HG03108 (cell line): ENCODE results near the gene H2BW2.
"Not testable (repeated sequence)": the region's sequence is repeated elsewhere in the genome, so short reads cannot be mapped to it uniquely, and the experiment has no call there.

ENCODE experiments used
- ATAC-seq: cut with Tn5 transposase; IDR thresholded peaks from one replicate; pipeline ENCODE4 v1.9.1; 2021; ENCODE audit warnings: moderate library complexity; ENCODE audit not compliant: unreplicated experiment

Gene H2BW2

DNA sequence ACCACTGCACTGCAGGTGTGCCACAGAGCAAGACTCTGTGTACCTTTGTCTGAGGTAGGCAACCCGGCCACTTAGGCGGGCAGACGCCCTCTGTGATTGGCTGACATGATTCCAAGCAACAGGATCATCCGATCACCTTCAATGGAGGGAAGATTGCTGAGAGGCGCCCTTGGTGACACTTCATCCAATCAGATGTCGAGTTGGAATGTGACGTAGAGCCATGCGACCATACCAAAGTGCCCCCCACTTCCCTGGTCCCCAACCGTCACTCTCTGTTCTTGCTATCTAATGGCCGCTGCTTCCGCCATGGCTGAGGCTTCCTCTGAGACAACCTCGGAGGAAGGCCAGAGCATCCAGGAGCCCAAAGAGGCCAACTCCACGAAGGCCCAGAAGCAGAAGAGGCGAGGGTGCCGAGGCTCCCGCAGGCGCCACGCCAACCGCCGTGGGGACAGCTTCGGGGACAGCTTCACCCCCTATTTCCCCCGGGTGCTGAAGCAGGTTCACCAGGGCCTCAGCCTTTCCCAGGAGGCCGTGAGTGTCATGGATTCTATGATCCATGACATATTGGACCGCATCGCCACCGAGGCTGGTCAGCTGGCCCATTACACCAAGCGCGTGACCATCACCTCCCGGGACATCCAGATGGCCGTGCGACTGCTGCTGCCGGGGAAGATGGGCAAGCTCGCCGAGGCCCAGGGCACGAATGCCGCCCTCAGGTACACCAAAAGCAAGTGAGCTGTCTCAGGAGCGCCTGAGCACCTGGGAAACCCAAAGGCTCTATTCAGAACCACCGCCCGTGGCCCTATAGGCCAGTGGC, at the start of gene H2BW2:
TSS of gene H2BW2 (plus strand) at position 268 of the 817 bp plus-strand sequence. CDS start at position 307, 39 bp downstream.
- no peak for ATAC-seq

DNA sequence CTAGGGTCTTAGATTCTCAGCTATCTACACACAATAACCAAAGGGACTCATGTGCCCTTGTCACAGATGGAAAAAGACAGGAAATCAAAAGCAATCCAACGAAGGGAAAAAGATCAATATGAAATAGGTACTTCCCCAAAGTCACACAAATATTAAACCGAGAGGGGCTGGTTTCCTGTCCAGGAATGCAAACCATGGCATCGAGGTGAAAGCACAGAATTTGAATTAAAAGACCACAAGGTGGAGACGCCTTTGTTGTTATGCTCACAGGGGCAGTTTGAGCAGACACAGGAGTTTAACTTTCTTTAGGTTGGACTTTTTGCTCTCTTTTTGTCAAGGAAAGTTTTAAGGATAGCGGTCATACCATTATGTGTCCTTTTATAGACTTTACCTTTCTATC, 40.5 kb upstream of the H2BW2 start:
- peak; percentile 86 for ATAC-seq

DNA sequence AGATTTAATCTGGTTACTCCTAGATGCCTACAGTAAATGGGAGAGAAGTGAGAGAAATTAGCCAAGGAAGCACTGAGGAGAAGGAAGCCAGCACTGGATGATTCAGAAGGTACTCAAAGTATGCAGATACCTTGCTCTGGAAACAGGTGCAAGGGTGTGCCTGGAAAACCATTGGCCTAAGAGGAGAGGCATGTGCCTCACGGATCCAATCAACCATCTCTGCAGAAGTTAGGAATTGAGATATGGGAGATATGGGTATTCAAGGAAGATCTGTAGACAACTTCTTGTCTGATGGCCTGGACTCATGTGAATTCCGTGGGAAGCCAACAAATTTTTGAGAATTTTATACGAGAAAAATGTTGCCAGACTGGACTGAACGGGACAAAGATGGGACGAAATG, 30.9 kb upstream of the H2BW2 start:
- ATAC-seq = no peak

DNA sequence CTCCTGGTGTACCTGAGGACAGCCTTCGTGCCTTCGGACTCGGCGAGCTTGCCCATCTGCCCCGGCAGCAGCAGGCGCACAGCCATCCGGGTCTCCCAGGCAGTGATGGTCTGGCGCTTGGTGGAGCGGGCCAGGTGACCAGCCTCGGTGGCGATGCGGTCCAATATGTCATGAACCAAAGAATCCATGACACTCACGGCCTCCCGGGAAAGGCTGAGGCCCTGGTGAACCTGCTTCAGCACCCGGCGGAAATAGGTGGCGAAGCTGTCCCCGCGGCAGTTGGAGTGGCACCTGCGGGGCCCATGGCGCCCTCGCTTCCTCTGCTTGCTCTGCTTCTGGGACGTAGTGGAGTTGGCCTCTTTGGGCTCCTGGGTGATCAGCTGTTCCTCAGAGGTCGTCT, 26.6 kb upstream of the H2BW2 start:
- ATAC-seq = no peak

DNA sequence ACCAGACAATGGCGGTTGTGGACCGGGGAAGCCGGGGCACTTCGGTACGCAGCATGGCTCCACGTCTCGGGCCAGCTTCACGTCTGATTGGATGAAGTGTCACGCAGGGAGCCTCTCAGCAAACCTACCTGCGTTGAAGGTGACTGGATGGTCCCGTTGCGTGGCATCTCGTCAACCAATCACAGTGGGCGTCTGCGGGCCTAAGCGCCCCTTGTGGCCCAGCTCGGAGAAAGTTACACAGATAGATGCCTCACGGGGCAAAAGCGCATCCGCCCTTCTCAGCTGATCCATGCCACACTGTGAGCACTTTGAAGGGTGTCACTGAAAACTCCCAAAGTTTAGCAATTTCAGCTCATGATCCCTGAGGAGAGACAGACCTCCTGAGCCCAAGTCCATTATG, 26.1 kb upstream of the H2BW2 start, which contains the start of gene H2BW1:
TSS of gene H2BW1 (minus strand) at position 103 of the 400 bp plus-strand sequence. CDS start 132 bp downstream, outside the sequence.
- ATAC-seq = no peak

DNA sequence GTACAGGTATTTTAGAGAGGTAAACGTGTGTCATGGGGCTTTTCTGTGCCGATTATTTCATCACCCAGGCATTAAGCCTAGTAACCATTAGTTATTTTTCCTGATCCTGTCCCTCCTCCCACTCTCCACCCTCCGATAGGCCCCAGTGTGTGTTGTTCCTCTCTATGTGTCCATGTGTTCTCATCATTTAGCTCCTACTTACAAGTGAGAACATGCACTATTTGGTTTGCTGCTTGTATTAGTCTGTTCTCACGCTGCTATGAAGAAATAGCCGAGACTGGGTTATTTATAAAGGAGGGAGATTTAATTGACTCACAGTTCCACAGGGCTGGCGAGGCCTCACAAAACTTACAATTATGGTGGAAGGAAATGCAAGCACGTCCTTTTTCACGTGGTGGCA, 24.2 kb upstream of the H2BW2 start:
- ATAC-seq = not testable (repeated sequence)

DNA sequence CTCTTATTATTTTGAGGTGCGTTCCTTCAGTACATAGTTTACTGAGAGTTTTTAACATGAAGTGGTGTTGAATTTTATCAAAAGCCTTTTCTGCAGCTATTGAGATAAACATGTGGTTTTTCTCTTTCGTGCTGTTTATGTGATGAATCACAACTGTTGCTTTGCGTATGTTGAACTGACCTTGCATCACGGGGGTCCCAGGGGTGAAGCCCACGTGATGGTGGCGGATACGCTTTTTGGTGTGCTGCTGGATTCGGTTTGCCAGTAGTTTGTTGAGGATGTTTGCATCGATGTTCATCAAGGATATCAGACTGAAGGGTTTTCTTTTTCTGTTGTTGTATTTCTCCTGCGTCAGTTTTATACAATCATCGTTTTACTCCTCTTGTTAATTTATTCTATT, 21.6 kb upstream of the H2BW2 start:
- ATAC-seq = no peak

DNA sequence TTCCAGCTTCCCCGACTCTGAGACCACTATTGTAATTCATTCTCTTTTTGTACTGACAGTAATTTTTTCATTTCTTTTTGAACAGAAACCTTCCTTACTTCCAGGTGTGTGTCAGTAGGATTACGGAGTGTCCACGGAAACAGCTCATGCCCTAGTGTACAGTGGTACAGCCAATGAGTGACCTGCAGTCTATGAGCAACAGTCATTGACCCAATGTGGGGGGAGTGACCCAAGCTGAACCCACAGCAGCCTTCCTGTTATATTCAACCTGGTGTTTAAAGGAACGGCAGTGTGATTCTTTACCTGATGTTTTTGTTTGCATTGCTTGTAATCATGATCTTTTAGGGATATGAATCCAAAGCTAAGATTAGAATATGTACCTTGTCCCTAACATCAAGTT, 1.2 kb downstream of the H2BW2 start:
- ATAC-seq = no peak

DNA sequence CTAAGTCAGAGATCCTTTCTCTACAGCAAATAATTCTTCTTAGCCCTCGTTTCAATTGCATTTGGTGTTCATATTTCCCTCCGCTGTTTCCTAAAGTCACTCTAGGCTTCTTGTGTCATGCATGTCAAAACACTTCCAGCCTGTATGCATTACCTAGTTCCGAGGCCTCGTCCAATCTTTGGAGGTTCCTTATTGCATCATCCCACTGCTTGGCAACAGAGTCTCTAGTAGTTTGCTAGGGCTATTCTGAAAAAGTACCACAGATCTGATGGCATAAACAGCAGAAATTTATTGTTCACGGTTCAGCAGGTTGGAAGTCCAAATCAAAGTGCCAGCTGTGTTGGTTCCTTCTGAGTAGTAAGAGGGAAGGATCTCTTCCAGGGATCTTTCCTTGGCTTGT, 5.9 kb downstream of the H2BW2 start:
- ATAC-seq = no peak

DNA sequence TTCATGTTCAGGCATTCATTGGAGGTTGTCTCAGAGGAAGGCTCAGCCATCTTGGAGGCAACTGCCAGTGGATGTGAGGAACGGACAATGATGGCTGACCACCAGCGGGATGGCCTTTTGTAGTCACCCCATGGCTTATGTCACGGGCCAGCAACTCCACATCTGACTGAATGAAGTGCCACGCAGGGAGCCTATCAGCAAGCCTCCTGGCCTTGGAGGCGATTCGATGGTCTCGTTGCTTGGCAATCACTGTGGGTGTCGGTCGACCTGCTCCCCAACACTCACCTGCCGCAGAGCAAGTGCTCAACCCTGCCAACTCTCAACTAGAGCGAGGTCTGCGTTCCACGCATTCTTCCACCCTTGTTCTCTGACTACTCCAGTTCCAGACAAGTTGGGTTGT, 7.4 kb downstream of the H2BW2 start:
- no peak for ATAC-seq

DNA sequence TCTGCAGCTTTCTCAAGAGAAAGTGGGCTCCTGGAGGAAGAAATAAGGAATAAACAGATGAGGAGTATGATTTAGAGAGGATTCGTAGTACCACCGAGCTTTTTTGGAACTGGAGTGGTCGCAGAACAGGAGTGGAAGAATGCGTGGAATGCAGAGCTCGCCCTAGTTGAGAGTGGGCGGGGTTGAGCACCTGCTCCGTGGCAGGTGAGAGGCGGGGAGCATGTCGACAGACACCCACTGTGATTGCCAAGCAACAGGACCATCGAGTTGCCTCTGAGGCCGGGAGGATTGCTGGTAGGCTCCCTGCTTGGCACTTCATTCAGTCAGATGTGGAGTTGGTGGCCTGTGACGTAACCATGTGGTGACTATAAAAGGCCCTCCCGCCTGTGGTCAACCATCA, 15.2 kb downstream of the H2BW2 start:
- ATAC-seq = not testable (repeated sequence)

DNA sequence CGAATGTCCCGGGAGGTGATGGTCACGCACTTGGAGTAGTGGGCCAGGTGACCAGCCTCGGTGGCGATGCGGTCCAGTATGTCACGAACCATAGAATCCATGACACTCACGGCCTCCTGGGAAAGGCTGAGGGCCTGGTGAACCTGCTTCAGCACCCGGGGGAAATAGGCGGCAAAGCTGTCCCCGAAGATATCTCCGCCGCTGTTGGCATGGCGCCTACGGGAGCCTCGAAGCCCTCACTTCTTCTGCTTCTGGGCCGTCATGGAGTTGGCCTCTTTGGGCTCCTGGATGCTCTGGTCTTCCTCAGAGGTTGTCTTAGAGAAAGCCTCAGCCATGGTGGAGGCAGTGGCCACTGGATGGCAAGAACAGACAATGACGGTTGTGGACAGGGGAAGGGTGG, 22.9 kb downstream of the H2BW2 start:
- not testable (repeated sequence) for ATAC-seq

DNA sequence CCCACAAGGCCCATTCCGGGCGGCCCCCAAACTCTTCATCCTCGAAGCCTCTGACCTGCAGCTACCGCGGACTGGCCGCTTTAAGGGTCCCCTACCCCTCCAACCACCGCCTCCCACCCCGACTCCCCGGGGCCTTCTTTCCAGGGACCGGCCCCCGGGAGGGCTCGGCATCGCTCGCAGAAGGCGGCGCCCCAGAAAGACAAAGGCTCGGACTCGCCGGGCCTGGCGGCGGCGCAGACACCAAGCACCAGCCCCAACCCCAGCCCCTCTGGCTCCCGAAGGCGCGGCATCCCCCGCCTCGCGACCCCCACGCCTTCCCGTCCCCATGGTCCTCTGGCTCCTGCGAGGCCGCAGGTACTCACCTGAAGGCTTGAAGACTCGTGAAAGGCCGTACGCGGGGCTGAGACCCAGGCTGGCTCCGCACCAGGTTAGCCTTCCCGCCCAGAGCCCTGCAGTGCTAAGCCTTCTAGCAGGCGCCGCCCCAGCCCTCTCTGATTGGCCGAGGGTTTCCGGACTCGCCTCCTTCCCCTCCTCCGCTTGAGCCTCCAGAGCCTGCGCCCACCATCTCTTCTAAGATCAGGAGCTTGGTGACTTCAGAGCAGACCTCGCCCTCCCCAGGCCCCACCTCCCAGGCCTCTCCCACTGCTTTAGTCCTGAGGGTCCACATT, 36.2 kb downstream of the H2BW2 start, which contains the start of gene TMSB15C:
TSS of gene TMSB15C (minus strand) at position 459 of the 668 bp plus-strand sequence.
- peak; percentile 96 for ATAC-seq

DNA sequence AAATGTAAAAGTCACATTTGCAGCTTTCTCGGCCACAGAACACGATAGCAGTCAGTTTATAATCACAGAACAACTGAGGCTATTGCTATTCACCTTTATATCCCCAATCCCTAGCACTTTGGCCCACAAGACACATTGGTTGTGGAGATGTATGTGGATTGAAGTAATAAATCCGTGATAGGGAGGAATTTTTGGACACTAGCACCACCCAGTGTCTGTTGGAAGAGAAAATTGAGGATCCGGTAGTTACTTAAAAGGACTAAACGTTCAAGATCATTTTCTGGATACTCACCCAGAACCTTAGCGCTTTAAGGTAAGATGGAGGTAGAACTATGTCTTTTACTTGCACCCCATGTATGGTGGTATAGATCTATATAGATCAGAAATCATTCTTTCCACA, 38.1 kb downstream of the H2BW2 start:
- ATAC-seq = not testable (repeated sequence)

DNA sequence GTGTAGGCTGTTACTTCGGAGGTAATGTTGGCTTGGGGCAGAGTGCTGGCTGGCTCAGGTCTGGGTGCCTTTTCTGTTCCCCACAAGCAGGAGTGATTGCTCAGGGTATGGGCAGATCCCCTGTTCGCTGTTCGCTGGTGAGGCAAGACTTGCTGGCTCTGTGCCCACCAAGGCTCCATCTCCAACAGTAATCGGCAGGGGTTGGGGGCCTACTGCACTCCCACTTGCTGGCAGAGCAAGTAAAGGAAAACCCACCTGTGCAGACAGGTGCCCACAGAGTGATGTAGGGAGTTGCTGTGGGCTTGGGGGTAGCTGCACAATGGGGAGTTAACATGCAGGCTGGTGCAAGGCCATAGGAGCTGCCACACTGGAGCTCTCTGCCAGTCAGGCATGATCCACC, 44.3 kb downstream of the H2BW2 start:
- ATAC-seq = no peak

DNA sequence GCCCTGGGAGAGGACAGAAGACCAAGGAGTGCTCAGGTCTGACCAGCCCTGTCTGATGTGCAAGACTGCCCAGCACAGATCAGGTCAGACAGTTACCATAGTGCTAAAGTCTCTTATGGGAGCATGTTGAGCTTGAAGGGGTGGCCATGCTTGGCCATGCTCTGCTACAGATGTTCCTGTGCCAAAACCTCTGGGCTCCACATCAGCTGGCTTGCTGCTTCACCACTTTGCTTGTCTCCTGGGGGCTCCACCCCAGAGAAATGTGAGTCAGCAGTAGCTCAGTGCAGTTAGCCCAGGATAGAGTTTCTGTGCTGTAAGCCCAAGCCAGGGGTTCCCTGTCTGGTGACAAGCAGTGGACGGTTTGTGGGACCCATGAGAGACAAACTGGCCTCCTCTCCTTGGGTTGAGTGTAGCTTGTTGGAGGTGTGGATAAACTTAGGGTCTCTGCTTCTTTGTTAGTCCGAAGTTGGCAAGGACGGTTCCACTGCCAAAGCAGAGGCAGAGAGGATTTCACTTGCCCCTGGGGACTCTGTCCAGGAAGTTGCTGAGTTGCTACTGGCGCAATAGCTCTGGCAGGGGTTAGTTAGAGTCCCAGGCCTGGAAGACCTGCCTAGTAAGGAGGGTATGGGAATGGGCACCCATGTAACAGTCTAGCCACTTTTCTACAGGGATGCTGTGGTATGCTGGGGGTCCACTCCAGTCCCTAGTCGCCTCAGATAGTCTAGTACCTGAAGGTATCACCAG, 45.0 kb downstream of the H2BW2 start:
- no peak for ATAC-seq

DNA sequence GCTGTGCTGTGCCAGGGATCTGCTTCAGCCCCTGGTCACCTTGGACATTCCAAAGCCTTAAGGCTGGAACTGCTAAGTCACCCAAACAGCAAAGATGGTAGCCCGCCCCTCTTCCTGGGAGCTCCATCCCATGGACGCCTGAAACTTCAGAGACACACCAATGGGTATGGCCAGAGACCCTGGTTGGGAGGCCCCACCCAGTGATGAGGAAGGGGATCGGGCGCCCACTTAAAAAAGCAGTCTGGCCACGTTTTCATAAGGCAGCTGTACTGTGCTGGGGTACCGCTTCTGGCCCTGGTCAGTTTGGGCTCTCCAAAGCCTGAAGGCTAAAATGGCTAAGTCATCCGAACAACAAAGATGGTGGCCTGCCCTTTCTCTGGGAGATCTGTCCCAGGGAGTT, 45.7 kb downstream of the H2BW2 start:
- no peak for ATAC-seq

DNA sequence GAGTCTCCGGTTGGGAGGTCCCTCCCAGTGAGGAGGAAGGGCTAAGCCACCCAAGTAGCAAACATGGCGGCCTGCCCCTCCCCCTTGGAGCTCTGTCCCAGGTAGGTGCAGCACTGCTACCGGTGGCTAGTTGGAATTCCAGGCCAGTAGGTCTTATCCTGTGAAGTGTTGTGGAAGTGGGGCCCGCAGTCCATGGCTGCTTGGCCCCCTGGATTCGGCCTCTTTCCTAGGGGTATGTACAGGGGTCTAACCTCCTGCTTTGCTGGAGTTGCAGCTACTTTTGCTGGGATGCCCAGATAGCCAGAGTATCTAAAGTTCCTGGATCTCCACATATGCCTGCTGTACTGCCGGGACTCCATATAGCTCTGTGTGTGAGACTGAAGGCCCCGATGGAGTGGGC, 46.2 kb downstream of the H2BW2 start:
- ATAC-seq = no peak
